ENCODE data around the gene GRK3.
"Not testable (repeated sequence)": the region's sequence is repeated elsewhere in the genome, so short reads cannot be mapped to it uniquely, and the experiment has no call there.

GRCh38 chr22:25605146-25605545 is 40.7 kb downstream of the GRK3 start:
- not testable (repeated sequence) for TF ChIP-seq CTCF (IDR thresholded peaks at IDR 0.05 in 4 of 5, conservative IDR thresholded peaks at IDR 0.05 in 1 of 5); POLR2A (IDR thresholded peaks at IDR 0.05)

Measured in gastrocnemius medialis (tissue), 4 donors.